22Rv1 (cell line): Measurements from ENCODE around the gene OR10A6.

ENCODE experiments used
- ZFX ChIP-seq: fragments of 450-650 bp; IDR thresholded peaks from 2 replicates; pipeline ENCODE4 v1.6.1; 2017; ENCODE audit warnings: antibody characterized with exemption, borderline replicate concordance
- TF ChIP-seq, protein P1 (sequence below): fragments of 450-650 bp; IDR thresholded peaks from 2 replicates; pipeline ENCODE4 v1.5.1; 2017; ENCODE audit warnings: mild to moderate bottlenecking

DNA sequence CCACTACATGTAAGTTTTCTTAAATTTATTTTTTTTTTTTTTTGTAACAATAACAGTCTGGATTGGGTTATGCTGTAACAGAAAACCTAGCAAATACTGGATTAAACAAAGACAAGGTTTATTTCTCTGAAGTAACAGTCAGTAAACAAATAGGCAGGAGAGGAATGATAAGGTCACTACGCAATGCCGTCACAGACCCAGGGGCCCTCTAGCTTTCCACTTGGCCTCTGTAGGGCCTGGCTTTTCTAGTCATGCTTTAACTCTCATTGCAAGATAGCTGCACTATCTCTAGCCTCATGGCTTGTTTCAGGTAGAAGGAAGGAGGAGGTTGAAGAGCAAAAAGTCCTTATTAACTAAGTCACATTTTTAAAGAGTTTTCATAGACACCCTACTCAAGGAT is 6.5 kb downstream of the OR10A6 start:
- TF ChIP-seq, protein P1, sequence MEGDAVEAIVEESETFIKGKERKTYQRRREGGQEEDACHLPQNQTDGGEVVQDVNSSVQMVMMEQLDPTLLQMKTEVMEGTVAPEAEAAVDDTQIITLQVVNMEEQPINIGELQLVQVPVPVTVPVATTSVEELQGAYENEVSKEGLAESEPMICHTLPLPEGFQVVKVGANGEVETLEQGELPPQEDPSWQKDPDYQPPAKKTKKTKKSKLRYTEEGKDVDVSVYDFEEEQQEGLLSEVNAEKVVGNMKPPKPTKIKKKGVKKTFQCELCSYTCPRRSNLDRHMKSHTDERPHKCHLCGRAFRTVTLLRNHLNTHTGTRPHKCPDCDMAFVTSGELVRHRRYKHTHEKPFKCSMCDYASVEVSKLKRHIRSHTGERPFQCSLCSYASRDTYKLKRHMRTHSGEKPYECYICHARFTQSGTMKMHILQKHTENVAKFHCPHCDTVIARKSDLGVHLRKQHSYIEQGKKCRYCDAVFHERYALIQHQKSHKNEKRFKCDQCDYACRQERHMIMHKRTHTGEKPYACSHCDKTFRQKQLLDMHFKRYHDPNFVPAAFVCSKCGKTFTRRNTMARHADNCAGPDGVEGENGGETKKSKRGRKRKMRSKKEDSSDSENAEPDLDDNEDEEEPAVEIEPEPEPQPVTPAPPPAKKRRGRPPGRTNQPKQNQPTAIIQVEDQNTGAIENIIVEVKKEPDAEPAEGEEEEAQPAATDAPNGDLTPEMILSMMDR, result no peak
- TF ChIP-seq ZFX, result no peak
